Measurements from ENCODE around the gene SLC7A11.

SLC7A11 gene

DNA sequence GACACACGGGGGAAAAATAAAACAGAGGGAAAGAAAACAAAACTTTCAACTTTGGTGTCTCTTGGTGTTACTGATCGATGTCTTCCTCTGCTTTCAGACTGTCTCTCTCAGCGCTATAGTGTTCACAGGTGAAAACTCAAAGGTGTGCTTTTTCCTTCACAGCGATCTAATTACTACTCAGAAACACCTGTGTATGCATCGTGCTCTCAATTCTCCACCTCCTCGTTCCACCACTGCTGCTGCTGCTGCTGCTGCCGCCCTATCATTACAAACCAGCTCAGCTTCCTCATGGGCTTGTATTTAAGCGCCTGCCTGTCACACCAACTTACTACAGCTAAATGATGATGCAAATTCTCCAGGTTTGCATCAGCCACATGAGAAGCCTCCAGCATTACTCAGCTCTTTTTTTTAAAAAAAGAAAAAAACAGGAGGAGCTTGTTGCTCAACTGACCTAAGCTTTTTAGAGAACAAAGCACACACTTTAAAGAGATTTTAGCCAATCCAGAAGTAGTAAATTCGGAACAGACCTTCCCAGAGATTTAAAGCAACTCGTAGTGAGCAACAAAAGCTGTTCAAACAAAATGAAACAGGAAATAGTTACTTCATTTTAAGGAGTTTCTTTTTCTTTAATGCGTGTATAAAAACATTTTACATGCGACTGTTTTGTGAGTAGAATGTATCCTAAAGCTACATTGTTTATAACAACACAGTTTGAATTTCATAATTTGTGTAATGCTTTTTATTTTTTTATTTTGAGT lies at the start of gene SLC7A11:
Gene SLC7A11, minus strand, starts transcription at position 274 of the 758 bp plus-strand sequence. CDS start 280 bp downstream, outside the sequence.
- peak in 1 of 2 donors; percentile 16 for DNase-seq (ENCODE audit: low read depth in 1 of 2, low spot score in 1 of 2)

DNA sequence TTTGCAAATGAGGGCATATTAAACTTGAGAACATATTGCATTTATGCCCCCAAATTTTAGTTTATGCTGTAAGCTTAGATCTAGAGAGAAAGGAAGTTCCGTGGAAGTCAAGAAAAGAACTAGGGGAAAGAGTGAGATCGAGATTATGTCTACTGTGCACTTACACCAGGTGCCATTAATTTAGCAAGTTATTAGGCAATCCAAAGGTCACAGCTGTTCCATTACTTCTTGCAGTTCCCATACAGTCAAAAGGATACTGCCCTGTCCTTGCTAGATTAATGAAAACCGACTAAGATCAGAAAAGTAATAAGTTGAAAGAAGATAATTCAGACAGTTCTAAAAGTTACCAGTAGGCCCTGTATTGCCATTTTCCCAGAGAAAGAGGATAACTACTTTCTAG lies 49.3 kb upstream of the SLC7A11 start:
- DNase-seq (ENCODE audit: low read depth in 1 of 2, low spot score in 1 of 2): no peak

DNA sequence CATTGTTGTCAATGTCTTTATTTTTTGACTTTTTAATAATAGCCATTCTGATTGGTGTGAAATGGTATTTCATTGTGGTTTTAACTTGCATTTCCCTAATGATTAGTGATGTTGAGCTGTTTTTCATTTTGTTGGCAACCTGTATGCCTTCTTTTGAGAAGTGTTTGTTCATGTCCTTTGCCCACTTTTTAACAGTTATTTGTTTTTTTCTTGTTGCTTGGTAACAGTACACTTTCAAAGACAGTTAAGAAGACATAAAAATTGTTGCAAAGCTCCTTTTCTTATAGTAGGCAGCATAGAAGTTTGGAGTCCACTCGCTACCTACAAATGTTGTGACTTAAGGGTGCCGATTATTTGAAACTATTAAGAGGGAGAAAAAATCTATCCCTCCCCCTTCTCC lies 48.7 kb upstream of the SLC7A11 start:
- no peak for DNase-seq (ENCODE audit: low read depth in 1 of 2, low spot score in 1 of 2)

DNA sequence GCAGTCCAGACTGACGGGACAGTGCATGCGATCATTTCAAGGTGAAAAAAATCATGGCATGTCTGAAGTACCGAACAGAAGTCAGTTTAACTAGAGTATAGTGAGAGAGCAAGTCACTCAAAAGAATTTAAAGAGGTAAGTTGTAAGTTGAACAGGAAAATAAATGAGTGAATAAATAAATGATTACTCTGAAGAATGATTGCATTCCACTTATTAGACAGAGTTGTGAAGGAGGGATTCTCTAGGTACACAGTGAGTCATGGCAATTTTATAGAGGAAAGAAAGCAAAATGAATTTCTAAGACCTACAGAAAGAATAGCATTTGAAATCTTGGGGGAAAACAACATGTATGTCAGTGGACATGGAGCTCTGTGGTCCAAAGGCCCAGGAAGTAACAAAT lies 37.1 kb upstream of the SLC7A11 start:
- DNase-seq (ENCODE audit: low read depth in 1 of 2, low spot score in 1 of 2): no peak

DNA sequence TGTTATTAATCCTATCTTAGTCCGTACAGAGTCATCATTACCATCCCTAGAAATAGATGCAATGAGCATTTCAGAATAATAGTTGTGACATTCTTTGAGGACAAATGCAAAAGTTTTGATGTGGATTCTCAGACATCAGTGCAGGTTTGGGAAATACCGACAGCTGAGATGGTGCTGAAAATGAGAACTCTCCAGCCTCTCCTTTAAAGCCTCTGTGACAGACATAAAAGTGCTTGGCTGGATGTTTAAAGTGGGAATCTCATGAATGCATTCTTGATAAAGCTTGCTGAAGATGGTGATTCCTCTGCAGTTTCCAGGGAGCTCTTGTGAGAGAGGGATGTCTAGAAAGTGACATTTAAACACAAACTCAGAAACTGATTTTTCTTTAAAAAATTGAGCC lies 35.0 kb upstream of the SLC7A11 start:
- DNase-seq (ENCODE audit: low read depth in 1 of 2, low spot score in 1 of 2): no peak

DNA sequence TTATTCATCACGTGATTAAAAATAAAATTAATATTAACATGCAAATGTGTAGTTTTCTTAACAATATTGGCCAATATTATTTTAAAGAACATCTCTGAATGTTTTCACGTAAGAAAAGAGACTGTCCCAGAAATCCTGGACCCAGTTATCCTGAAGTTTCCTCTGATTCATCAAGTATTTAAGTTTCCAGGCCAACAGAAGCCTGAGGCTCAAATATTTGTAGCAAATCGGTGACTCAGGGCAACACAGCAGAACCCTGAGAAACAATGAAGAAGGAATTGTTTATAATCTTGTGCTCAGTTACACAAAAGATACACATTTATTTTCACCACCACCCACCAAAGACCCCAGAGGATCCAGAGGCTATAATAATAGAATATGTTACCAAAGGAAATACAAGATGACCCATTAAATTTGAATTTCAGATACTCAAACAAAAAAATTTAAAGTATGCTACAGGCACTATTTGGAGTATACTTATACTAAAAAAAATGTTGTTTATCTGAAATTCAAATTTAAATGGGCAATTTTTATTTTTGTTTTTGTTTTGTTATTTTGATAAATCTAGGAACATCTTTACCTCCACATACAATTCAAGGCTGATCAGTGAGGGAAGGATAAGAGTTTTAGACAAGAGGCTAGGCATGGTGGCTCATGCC lies 33.9 kb upstream of the SLC7A11 start:
- DNase-seq (ENCODE audit: low read depth in 1 of 2, low spot score in 1 of 2): no peak

DNA sequence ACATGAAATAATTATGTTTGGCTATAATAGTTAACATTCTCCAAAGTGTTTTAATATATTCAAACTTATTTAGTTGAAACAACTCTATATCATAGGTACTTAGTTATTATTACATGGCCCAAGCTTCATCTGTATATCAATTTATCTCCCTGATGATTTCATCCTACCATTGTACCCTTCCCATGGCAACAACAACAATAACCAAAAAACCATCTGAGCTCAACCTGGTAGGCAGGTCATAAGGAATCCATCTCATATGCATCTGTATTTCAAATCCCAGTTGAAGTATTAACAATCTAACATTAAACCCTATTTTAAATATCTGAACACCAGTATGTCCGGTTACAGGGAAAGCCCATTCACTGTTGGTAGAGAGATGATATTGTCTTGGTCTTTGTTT lies 33.1 kb upstream of the SLC7A11 start:
- no peak for DNase-seq (ENCODE audit: low read depth in 1 of 2, low spot score in 1 of 2)

DNA sequence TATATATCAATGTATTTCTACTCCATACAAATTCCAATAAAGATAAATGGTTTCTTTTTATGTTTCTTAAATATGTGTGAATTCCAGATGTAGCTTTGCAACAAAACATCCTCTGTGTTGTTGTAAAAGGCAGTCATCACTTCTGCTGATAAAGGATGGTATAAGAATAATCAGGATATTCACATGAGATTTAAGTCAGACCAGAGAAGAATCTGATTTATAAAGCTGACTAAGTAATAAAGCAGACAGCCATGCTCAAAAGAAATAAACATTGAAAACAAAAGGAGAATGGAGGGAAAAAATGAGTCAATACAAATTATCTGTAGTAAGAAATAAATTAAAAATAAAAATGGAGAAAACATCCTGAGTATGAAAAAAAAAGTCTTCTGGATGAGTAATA lies 27.0 kb upstream of the SLC7A11 start:
- DNase-seq (ENCODE audit: low read depth in 1 of 2, low spot score in 1 of 2): no peak

DNA sequence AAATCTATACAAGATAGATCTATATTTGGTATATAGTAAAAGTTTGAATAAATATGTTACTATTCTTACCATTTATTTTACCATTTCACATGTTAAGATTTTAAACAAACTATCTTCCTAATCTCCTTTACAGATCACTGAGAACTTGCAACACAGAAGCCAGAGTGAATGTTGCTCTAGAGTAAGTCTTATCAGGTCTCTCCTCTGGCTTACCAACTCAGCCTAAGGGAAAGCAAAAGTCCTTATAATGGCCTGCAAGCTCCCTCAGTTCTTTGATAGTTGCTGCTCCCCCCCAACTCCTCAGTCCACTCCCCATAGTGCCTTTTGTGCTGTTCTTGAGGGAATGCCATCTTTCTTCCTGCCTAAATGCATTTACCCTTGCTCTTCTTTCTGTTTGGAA lies 25.7 kb upstream of the SLC7A11 start:
- DNase-seq (ENCODE audit: low read depth in 1 of 2, low spot score in 1 of 2): no peak

DNA sequence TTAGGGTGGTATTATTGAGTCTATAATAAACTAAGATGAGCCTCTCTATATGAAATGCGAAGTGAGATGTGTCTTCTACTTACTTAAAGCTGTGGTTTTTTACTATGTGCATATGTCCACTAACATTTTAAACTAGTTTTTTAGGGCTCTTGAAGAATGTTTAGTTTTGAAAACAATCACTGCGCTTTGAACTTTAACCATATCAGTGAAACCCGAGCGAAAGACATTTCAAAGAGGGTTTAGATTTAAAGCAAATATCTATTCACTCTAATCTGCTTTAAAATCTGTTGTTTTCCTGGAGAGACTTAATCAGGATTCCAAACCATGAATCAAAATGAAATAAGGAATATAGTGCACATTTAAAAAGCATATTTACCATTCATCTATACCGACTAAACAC lies 24.8 kb upstream of the SLC7A11 start:
- DNase-seq (ENCODE audit: low read depth in 1 of 2, low spot score in 1 of 2): no peak

DNA sequence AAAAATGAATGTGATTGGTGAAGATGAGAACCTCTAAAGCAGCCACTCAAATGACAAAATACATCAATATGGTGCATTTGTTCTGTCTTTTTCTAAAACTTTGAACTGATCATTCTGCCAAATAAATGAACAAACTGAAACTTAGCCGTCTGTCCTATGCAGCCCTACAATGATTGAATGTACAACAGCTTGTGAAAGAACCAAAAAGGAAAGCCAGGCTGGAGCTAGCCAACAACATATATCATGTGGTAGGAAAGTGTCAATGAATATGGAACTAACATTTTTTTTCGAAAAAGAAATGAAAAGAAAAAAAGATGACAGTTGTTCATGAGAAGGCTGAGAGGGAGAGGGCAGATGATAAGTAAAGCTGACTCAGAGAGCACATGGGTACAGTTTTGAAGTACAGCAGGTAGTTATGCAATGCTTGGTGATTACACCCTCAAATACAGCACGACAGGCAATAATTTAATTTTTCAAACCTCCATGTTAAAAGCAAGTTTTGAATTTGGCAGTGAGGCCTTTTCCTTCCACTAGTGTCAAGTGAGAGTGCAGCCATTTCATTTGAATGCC lies 21.2 kb upstream of the SLC7A11 start:
- no peak for DNase-seq (ENCODE audit: low read depth in 1 of 2, low spot score in 1 of 2)

DNA sequence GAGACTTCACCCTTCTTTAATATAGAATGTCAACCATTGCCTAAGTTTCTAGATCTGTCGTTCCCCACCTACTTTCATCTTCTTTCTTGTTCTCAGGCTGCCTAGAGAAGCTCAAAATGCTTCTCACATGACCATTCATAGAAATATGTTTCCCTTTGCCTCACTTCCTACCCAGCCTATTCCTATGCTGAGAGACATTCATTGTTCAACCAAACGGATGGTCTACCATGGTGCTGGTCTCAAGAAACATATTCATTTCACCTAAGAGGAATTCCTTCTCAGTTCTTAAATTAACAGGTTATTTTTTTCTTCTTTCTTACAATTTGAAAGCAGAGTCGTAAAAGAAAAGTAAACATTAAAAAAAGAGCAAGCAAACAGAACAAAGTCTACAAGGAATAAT lies 20.3 kb upstream of the SLC7A11 start:
- no peak for DNase-seq (ENCODE audit: low read depth in 1 of 2, low spot score in 1 of 2)

DNA sequence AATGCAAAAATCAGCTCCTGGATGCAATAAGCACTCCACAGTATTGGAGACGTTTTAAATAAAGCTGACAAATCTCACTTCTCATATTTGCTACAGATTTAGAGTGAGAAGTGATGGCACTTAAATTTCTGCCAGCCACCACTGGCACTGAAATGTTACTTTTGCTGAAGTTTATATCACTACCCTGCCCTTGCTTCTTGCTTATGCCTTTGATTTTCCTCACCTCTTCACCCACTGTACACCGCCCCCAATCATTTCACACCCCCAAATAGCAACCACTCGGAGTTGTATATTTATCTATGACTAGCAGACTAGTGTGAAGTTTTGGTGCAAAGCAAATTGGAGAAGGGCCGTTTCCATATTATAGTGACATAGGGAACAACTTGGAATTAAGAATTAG lies 19.9 kb upstream of the SLC7A11 start:
- no peak for DNase-seq (ENCODE audit: low read depth in 1 of 2, low spot score in 1 of 2)

DNA sequence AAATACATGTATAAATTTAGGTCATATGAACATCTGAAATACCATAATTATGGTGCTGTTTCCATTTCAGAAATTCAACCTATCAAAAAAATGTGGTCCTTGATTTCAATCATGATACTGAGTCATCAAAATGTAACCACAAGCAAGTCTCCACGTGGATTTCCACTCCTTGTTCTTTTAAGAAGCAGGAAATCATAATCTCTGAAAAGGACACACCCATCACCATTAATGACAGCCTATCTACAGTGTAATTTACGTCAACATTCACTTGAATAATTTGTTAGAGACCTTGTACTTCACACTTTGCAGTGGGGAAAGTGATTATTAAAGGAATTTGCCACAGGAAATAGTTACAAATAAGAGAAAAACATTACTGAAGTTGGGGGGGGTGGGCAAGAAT lies 17.7 kb upstream of the SLC7A11 start:
- DNase-seq (ENCODE audit: low read depth in 1 of 2, low spot score in 1 of 2): no peak

DNA sequence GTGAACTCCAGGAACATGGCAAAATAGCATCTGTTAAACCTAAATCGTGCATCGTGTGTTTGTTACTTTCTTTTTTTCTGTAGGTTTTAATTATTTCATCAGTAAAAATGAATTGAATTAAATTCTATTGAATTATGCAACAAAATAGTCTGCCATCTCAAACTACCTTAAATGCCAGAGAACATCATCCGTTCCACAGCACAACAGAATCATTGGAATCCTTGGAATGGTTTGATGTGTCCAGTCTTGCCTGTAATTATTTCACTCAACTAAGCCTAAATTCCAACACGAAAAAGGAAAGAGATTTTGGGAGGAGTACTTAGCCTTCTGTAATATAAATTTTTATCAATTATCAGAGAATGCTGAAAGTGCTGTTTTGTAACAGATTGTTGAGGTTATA lies 17.1 kb upstream of the SLC7A11 start:
- DNase-seq (ENCODE audit: low read depth in 1 of 2, low spot score in 1 of 2): no peak

DNA sequence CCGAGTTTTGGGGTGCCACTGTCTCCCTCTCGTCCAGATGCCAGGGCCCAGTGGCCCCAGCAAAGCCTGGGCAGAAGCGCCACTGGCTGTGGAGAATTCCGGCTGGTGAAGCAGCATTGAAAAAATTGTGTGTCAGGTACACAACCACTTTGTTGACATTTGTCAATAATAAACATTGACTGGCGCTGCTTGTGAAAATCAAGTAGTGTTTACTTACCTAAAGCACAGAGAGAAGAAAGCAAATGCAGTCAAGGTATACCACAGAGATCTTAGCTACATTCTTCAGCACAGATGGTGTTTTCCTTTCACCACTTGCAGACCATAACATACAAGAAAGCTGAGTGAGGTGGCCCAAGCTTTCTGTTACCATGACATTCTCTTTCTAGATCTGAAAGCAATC lies 14.5 kb upstream of the SLC7A11 start:
- no peak for DNase-seq (ENCODE audit: low read depth in 1 of 2, low spot score in 1 of 2)

DNA sequence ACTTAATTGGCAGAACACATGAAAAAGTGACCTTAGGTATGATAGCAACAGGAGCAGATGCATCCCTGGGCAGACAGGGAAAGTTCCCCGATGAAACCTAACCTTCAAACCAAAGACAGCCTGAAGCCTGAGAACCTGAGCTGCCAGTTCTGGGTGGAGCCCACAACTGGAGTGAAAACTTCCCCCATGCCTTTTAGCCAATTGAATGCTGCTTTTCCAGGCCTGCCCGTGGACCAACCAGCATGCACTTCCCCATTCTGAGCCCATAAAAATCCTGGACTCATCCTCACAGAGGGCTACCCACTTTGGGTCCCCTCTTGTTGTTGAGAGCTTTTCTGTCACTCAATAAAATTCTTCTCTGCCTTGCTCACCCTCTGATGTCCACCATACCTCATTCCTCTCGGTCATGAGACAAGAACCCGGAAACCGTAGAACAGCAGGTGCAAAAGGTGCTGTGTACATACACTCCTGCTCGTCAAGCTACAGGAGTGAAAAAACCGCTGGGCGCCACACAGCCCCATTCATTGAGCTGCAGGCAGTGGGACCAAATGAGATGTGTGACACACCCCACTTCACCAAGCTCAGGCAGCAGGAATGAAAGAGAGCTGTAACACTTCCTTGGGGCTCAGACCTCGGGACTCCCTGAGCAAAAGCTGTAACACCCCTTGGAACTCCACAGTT lies 13.9 kb upstream of the SLC7A11 start:
- DNase-seq (ENCODE audit: low read depth in 1 of 2, low spot score in 1 of 2): no peak

DNA sequence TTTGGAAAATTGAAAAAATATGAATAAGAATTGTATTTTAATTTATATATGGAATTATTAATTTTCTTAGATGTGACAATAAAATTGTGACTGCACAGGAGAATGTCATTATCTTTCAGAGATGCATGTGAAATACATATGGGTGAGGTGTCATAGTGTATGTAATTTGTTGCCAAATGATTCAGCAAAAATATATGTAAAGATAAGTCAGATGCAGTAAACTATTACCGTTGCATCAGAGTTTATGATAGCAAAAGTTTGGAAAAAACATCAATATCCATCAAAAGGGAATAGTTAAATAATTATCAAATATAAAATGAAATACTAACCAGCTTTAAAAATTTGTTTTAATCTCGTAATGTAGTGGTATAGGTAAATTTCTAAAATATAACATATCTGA lies 10.4 kb upstream of the SLC7A11 start:
- DNase-seq (ENCODE audit: low read depth in 1 of 2, low spot score in 1 of 2): no peak

DNA sequence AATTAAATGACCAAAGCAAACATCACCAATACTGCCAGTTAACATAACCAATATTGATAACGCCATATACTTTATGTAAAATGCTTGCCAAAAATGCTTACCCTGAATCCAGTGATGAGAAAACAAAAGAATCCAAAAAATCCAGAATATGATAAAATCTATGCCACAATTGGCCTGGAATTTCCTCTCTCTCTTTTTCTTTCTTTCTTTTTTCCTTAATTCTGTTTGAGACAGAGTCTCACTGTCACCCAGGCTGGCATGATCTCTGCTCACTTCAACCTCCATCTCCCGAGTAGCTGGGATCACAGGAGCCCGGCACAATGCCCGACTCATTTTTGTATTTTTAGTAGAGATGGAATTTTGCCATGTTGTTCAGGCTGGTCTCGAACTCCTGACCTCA lies 9.8 kb upstream of the SLC7A11 start:
- DNase-seq (ENCODE audit: low read depth in 1 of 2, low spot score in 1 of 2): no peak

DNA sequence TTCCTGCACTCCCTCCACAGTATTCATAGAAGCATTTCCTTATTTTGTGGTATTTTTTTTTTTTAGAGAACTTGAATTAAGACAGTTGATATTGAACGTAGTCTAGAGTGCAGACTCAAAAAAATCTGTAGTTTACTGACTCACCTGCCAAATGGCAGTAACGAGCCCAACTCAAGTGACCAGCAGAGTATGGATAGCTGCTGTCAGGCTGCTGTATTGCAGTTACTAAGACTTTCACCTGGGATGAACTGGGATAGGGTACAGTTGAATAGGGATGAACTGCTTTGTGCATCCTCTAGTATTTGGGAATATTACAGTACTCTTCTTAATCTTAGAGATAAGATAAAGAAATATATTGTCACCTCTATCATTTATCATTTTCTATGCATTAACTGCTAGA lies 7.0 kb upstream of the SLC7A11 start:
- no peak for DNase-seq (ENCODE audit: low read depth in 1 of 2, low spot score in 1 of 2)

DNA sequence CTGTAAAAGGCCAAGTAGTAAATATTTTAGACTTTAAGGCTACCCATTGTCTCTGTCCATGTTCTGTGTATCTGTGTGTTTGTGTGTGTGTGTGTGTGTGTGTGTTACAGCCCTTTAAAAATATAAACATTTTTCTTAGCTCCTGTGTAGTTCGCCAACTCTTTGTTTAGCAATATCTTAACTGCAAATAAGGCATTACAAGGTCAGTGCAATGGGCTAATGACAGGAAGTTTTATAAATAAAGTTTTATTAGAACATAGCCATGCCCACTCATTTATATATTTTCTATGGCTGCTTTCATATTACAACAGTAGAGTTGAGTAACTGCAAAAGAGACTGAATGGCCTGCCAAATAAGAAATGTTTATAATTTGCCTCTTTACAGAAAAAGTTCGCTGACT lies 5.9 kb upstream of the SLC7A11 start:
- no peak for DNase-seq (ENCODE audit: low read depth in 1 of 2, low spot score in 1 of 2)

DNA sequence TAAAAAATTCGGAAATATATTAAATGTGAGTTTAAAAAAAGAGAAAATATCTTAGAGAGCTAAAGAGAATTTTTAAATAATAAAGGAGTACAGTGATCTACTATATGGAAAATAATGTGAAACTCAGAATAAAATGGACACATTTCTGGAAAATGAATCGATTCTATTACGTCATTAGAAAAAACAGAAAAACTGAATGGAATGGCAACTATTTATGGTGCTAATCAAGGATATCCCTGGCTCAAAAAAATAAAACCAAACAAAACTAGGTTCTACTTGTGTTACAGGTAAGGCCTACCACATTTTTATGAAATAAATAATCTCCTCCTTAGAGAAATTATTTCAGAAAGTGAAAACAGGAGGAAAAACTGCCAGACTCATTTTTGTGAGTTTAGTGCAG lies 5.5 kb upstream of the SLC7A11 start:
- DNase-seq (ENCODE audit: low read depth in 1 of 2, low spot score in 1 of 2): no peak

Measured in stimulated activated CD4-positive, alpha-beta T cell treated with anti-CD3 and anti-CD28 coated beads, Interleukin-15, amount 100 ng/mL, for 1 hour (primary cell).